Body of pancreas (tissue), 4 donors: ENCODE results near the gene KRTAP10-5. TPM values are rescaled to one million over a fixed set of nuclear protein-coding genes. Genes with fewer than 3 reads are reported as not detected.

Experiments used
- ATAC-seq: fragments of 150-250 bp; one replicate; pipeline ENCODE4 v1.9.1; 2016
- DNase-seq, 4 donors: peaks; one replicate each; pipeline ENCODE4 v3.0.0-alpha.2; 2019
- H3K27ac ChIP-seq, 4 donors: fragments of 200-600 bp; sonication (generic); 1 replicate in 3 of 4; 2 replicates in 1 of 4; pipeline versions ENCODE4 v1.5.1 to v1.6.1; 2016 to 2019; ENCODE audit warnings: mild to moderate bottlenecking in 1 of 4, mixed read lengths in 1 of 4, moderate library complexity in 1 of 4
- H3K27me3 ChIP-seq, 2 donors: fragments of 200-600 bp; sonication (generic); one replicate each; pipeline ENCODE4 v1.6.0; 2016; ENCODE audit warnings: mild to moderate bottlenecking in 1 of 2
- H3K36me3 ChIP-seq, 2 donors: fragments of 200-600 bp; sonication (generic); replicated peaks in 1 of 2; 2 replicates each; pipeline ENCODE4 v1.5.1; 2016; ENCODE audit warnings: low read depth in 2 of 2; ENCODE audit not compliant: insufficient read depth in 1 of 2
- H3K4me1 ChIP-seq: fragments of 200-600 bp; sonication (generic); one replicate; pipeline ENCODE4 v1.6.0; 2016
- H3K4me3 ChIP-seq, 2 donors: fragments of 200-600 bp; sonication (generic); 1 replicate in 1 of 2; 2 replicates in 1 of 2; pipeline ENCODE4 v1.5.1; 2016 to 2019
- H3K9me3 ChIP-seq, 3 donors: fragments of 200-600 bp; sonication (generic); 1 replicate in 2 of 3; 2 replicates in 1 of 3; pipeline ENCODE4 v1.5.1; 2016
- CTCF ChIP-seq, 7 experiments: fragments of 450-650 bp in 4 of 7; fragments of 200-600 bp in 3 of 7; sonication (generic) in 3 of 7; IDR thresholded peaks; one replicate each; pipeline ENCODE4 v1.5.1; 2016 to 2019; ENCODE audit warnings: antibody characterized with exemption in 7 of 7
- POLR2A ChIP-seq, 3 donors: fragments of 450-650 bp; IDR thresholded peaks; one replicate each; pipeline ENCODE4 v1.6.1; 2016; ENCODE audit warnings: antibody characterized with exemption in 3 of 3, mild to moderate bottlenecking in 2 of 3
- WGBS, 2 donors: methylation state at CpG; one replicate each; pipeline ENCODE4 v1.1.5; 2017; 5-methylcytosine and 5-hydroxymethylcytosine counted together
- intact Hi-C: fragments of 100-400 bp; cut with DNase I; formaldehyde crosslinking; loops from one replicate; pipeline ENCODE4 v1.15.1; 2023
- total RNA-seq, 2 donors: library from RNA; depleted of rRNA; stranded (reverse); fragments of >200 nt; gene quantifications; one replicate each; pipeline ENCODE4 v1.1.0, GENCODE V29; 2016

KRTAP10-5 gene
- total RNA-seq, 2 donors from 2014 or later = not detected

GRCh38 chr21:44533121-44533890 is 47.1 kb downstream of the KRTAP10-5 start:
- no peak overlapping the region for H3K27ac ChIP-seq

GRCh38 chr21:44532712-44533111 is 47.7 kb downstream of the KRTAP10-5 start:
- no peaks in the 10 kb centered on the region for H3K27me3 ChIP-seq
- no peaks in the 10 kb centered on the region for H3K9me3 ChIP-seq
- DNase-seq (no peak), ATAC-seq (no peak)
- no peak overlapping the region for H3K4me3 ChIP-seq
- H3K27ac ChIP-seq = no peak overlapping the region
- 79 to 89% methylated on average over 14 to 16 of the region's 16 CpGs for WGBS, 2 donors
- intact Hi-C loops = no loop called here
- no peaks in the 10 kb centered on the region for H3K4me1 ChIP-seq
- no peaks in the 10 kb centered on the region for H3K36me3 ChIP-seq
- no peak for TF ChIP-seq CTCF (IDR thresholded peaks at IDR 0.05)
- TF ChIP-seq POLR2A (IDR thresholded peaks at IDR 0.05) = no peak

More at GRCh38 chr21:44533121-44533890, 47.1 kb downstream of the KRTAP10-5 start:
- Histone ChIP-seq H3K4me1 (no peaks in the 10 kb centered on the region), H3K9me3 (no peaks in the 10 kb centered on the region), H3K27me3 (no peaks in the 10 kb centered on the region), H3K36me3 (no peaks in the 10 kb centered on the region), H3K4me3 (no peak overlapping the region)
- peak in 1 of 4 donors; percentile 12 for DNase-seq
- intact Hi-C loops = no loop called here
- no peak for TF ChIP-seq POLR2A (IDR thresholded peaks at IDR 0.05)
- no peak for TF ChIP-seq CTCF (IDR thresholded peaks at IDR 0.05)
- 76 to 78% methylated on average over 19 to 31 of the region's 37 CpGs for WGBS, 2 donors
- no peak for ATAC-seq

GRCh38 chr21:44531606-44532564 is 48.5 kb downstream of the KRTAP10-5 start:
- intact Hi-C loops = no loop called here
- no peaks in the 10 kb centered on the region for H3K9me3 ChIP-seq
- TF ChIP-seq CTCF (IDR thresholded peaks at IDR 0.05) (no peak), POLR2A (IDR thresholded peaks at IDR 0.05) (no peak)
- DNase-seq (peak in 1 of 4 donors; percentile 9), ATAC-seq (no peak)
- 68 to 74% methylated on average over 27 to 30 of the region's 30 CpGs for WGBS, 2 donors
- H3K27me3 ChIP-seq = no peaks in the 10 kb centered on the region
- H3K4me3 ChIP-seq = no peak overlapping the region
- H3K27ac ChIP-seq = no peak overlapping the region
- H3K36me3 ChIP-seq = no peaks in the 10 kb centered on the region
- H3K4me1 ChIP-seq = no peaks in the 10 kb centered on the region

GRCh38 chr21:44530903-44531605 is 49.4 kb downstream of the KRTAP10-5 start:
- H3K27ac ChIP-seq = no peak overlapping the region
- DNase-seq (no peak), ATAC-seq (no peak)
- no peaks in the 10 kb centered on the region for H3K36me3 ChIP-seq
- no peaks in the 10 kb centered on the region for H3K4me1 ChIP-seq
- H3K27me3 ChIP-seq = no peaks in the 10 kb centered on the region
- intact Hi-C loops = no loop called here
- TF ChIP-seq POLR2A (IDR thresholded peaks at IDR 0.05) (no peak), CTCF (IDR thresholded peaks at IDR 0.05) (no peak)
- H3K9me3 ChIP-seq = no peaks in the 10 kb centered on the region
- H3K4me3 ChIP-seq = no peak overlapping the region
- 69 to 73% methylated on average over 15 to 23 of the region's 23 CpGs for WGBS, 2 donors
